Sciatic nerve (tissue), 2 donors: ENCODE data around the gene ERCC2. TPM values are rescaled to one million over a fixed set of nuclear protein-coding genes. Genes with fewer than 3 reads are reported as not detected.
"Not testable (repeated sequence)": the region's sequence is repeated elsewhere in the genome, so short reads cannot be mapped to it uniquely, and the experiment has no call there.

Experiments
- ATAC-seq: fragments of 200-7000 bp; cut with Tn5 transposase; one replicate; pipeline ENCODE4 v1.9.1; 2020; ENCODE audit warnings: mild to moderate bottlenecking, moderate library complexity
- DNase-seq: peaks from one replicate; pipeline ENCODE4 v3.0.0-alpha.2; 2020; ENCODE audit warnings: low spot score
- intact Hi-C: fragments of 100-400 bp; cut with DNase I; formaldehyde crosslinking; loops from one replicate; pipeline ENCODE4 v1.14.2; 2022
- total RNA-seq: library from RNA; stranded (reverse); fragmentation: NEBNext Ultra II Directional; extraction: Animal tissue kit (Norgen Biotek cat#: 25700); gene quantifications from one replicate; pipeline ENCODE4 v1.2.1, GENCODE V29; 2021
- donor health status: DM: no; HTN: no; CAD: no.
- donor health status: DM: no; HTN: no; CAD: no.

Gene ERCC2
- total RNA-seq, result 17.7 TPM

- ATAC-seq, result peak; percentile 100
- intact Hi-C loops, result no loop called here
- peak; percentile 100 for DNase-seq
Observed at GRCh38 chr19:45370410-45371204, at the start of gene ERCC2. Gene ERCC2 (minus strand): TSS chr19:45370573. CDS start chr19:45370540, 33 bp downstream.

GRCh38 chr19:45419895-45420294 lies 49.5 kb upstream of the ERCC2 start:
- ATAC-seq, result no peak
- intact Hi-C loops, result no loop called here

GRCh38 chr19:45419396-45419795 lies 49.0 kb upstream of the ERCC2 start:
- DNase-seq (no peak), ATAC-seq (peak; percentile 16)
- intact Hi-C loops, result no loop called here

More at GRCh38 chr19:45419895-45420294, 49.5 kb upstream of the ERCC2 start:
- DNase-seq, result no peak

GRCh38 chr19:45418802-45419201 lies 48.4 kb upstream of the ERCC2 start:
- intact Hi-C loops, result no loop called here
- DNase-seq, result no peak
- no peak for ATAC-seq

- no peak for DNase-seq
- intact Hi-C loops, result no loop called here
- no peak for ATAC-seq
Observed at GRCh38 chr19:45417151-45417550, 46.8 kb upstream of the ERCC2 start.

GRCh38 chr19:45414468-45414867 lies 44.1 kb upstream of the ERCC2 start:
- no peak for DNase-seq
- ATAC-seq, result no peak
- intact Hi-C loops, result no loop called here

- DNase-seq (no peak), ATAC-seq (no peak)
- intact Hi-C loops, result no loop called here
Observed at GRCh38 chr19:45413497-45413896, 43.1 kb upstream of the ERCC2 start.

- ATAC-seq, intact Hi-C loops, DNase-seq: not testable (repeated sequence)
Observed at GRCh38 chr19:45410330-45410729, 40.0 kb upstream of the ERCC2 start.

GRCh38 chr19:45409557-45409920 lies 39.2 kb upstream of the ERCC2 start:
- DNase-seq, result no peak
- no peak for ATAC-seq
- intact Hi-C loops, result no loop called here

GRCh38 chr19:45408830-45409556 lies 38.6 kb upstream of the ERCC2 start:
- no peak for ATAC-seq
- intact Hi-C loops, result no loop called here

GRCh38 chr19:45408121-45408520 lies 37.7 kb upstream of the ERCC2 start:
- ATAC-seq, result no peak
- intact Hi-C loops, result no loop called here

More at GRCh38 chr19:45408830-45409556, 38.6 kb upstream of the ERCC2 start:
- no peak for DNase-seq

GRCh38 chr19:45407585-45407984 lies 37.2 kb upstream of the ERCC2 start:
- DNase-seq, intact Hi-C loops, ATAC-seq: not testable (repeated sequence)

More at GRCh38 chr19:45408121-45408520, 37.7 kb upstream of the ERCC2 start:
- no peak for DNase-seq

- no peak for DNase-seq
- no peak for ATAC-seq
- intact Hi-C loops, result no loop called here
Observed at GRCh38 chr19:45407091-45407375, 36.7 kb upstream of the ERCC2 start.

GRCh38 chr19:45406226-45407090 lies 36.1 kb upstream of the ERCC2 start, which contains the start of gene POLR1G:
Gene POLR1G (plus strand): TSS chr19:45406644. CDS start chr19:45406697, 53 bp downstream.
- intact Hi-C loops, result no loop called here
- DNase-seq (peak; percentile 87), ATAC-seq (peak; percentile 85)

- DNase-seq, result peak; percentile 92
- intact Hi-C loops, result no loop called here
- ATAC-seq, result peak; percentile 86
Observed at GRCh38 chr19:45405435-45406225, 35.3 kb upstream of the ERCC2 start.

GRCh38 chr19:45404557-45405434 lies 34.4 kb upstream of the ERCC2 start, which contains the start of gene PPP1R13L:
Gene PPP1R13L (minus strand): TSS chr19:45405069. CDS start chr19:45398318, 6,751 bp downstream.
- peak; percentile 18 for ATAC-seq
- intact Hi-C loops, result no loop called here
- DNase-seq, result peak; percentile 83

- no peak for DNase-seq
- intact Hi-C loops, result no loop called here
- no peak for ATAC-seq
Observed at GRCh38 chr19:45403781-45404556, 33.6 kb upstream of the ERCC2 start.
